HEK293 (cell line): ENCODE measurements around the gene DDAH1.
A peak's percentile ranks its signal among the peaks of the same experiment; 100 is the strongest.

Source experiments
- CTCF ChIA-PET: fragments of 350-600 bp; formaldehyde crosslinking; extraction: SDS; loops from one replicate; lab custom pipeline; 2021; ENCODE audit warnings: antibody characterized with exemption; lab: Yijun Ruan, JAX
- POLR2A ChIA-PET: fragments of 300-600 bp; formaldehyde crosslinking; extraction: SDS; loops from one replicate; lab custom pipeline; 2020; ENCODE audit warnings: antibody characterized with exemption, inconsistent platforms; lab: Yijun Ruan, JAX
- H3K27ac ChIP-seq: fragments of 200-500 bp; sonication (Bioruptor generic); 2 replicates; pipeline ENCODE4 v1.5.1; 2014; ENCODE audit warnings: low read depth, low read length, control low read depth, inconsistent platforms; ENCODE audit errors: extremely low read depth
- H3K36me3 ChIP-seq, 2 experiments: fragments of 200-500 bp in 1 of 2; sonication (Bioruptor generic) in 1 of 2; 1 replicate in 1 of 2; 2 replicates in 1 of 2; pipeline ENCODE4 v1.5.1; 2014 to 2017; ENCODE audit warnings: inconsistent platforms in 2 of 2, low read length in 2 of 2; ENCODE audit not compliant: control insufficient read depth in 2 of 2, insufficient read depth in 1 of 2
- H3K4me1 ChIP-seq: fragments of 200-500 bp; sonication (Bioruptor generic); 2 replicates; pipeline ENCODE4 v1.5.1; 2014; ENCODE audit warnings: mild to moderate bottlenecking, low read length, inconsistent platforms; ENCODE audit not compliant: control insufficient read depth, insufficient read depth
- H3K4me3 ChIP-seq: 2 replicates; pipeline ENCODE4 v1.5.1; 2011; ENCODE audit warnings: low read depth, mild to moderate bottlenecking, control low read depth, low read length, moderate library complexity
- H3K9me3 ChIP-seq: fragments of 200-500 bp; sonication (Bioruptor generic); 2 replicates; pipeline ENCODE4 v1.5.1; 2014; ENCODE audit warnings: low read depth, low read length, inconsistent platforms; ENCODE audit not compliant: control insufficient read depth, insufficient read depth
- GLIS1 ChIP-seq: fragments of 450-650 bp; formaldehyde crosslinking; IDR thresholded peaks from 2 replicates; pipeline ENCODE4 v1.5.1; 2016; ENCODE audit warnings: missing biosample characterization, missing genetic modification characterization
- KLF10 ChIP-seq: fragments of 450-650 bp; IDR thresholded peaks from 2 replicates; pipeline ENCODE4 v1.5.1; 2018; ENCODE audit warnings: missing biosample characterization, mild to moderate bottlenecking, missing genetic modification characterization
- SCRT1 ChIP-seq: fragments of 450-650 bp; formaldehyde crosslinking; IDR thresholded peaks from 2 replicates; pipeline ENCODE4 v1.5.1; 2016; ENCODE audit warnings: missing biosample characterization, missing genetic modification characterization, borderline replicate concordance
- YY1 ChIP-seq: fragments of 450-650 bp; formaldehyde crosslinking; IDR thresholded peaks from 2 replicates; pipeline ENCODE4 v1.5.1; 2018; ENCODE audit warnings: missing biosample characterization, missing genetic modification characterization
- ZNF114 ChIP-seq: fragments of 450-650 bp; formaldehyde crosslinking; IDR thresholded peaks from 2 replicates; pipeline ENCODE4 v1.5.0; 2017; ENCODE audit warnings: missing biosample characterization, missing genetic modification characterization
- ZNF140 ChIP-seq: fragments of 450-650 bp; formaldehyde crosslinking; IDR thresholded peaks from 2 replicates; pipeline ENCODE4 v1.5.1; 2016; ENCODE audit warnings: missing biosample characterization, missing genetic modification characterization
- ZNF146 ChIP-seq: fragments of 450-650 bp; formaldehyde crosslinking; IDR thresholded peaks from 2 replicates; pipeline ENCODE4 v1.5.1; 2016; ENCODE audit warnings: missing biosample characterization, missing genetic modification characterization
- ZNF155 ChIP-seq: fragments of 450-650 bp; formaldehyde crosslinking; IDR thresholded peaks from 2 replicates; pipeline ENCODE4 v1.5.1; 2016; ENCODE audit warnings: missing biosample characterization, missing genetic modification characterization
- ZNF157 ChIP-seq: fragments of 450-650 bp; formaldehyde crosslinking; IDR thresholded peaks from 2 replicates; pipeline ENCODE4 v1.5.1; 2016; ENCODE audit warnings: missing biosample characterization, missing genetic modification characterization
- ZNF169 ChIP-seq: fragments of 450-650 bp; formaldehyde crosslinking; IDR thresholded peaks from 2 replicates; pipeline ENCODE4 v1.5.1; 2016; ENCODE audit warnings: missing biosample characterization, missing genetic modification characterization
- ZNF433 ChIP-seq: fragments of 450-650 bp; formaldehyde crosslinking; IDR thresholded peaks from 2 replicates; pipeline ENCODE4 v1.5.1; 2016; ENCODE audit warnings: missing biosample characterization, missing genetic modification characterization, low read depth
- ZNF629 ChIP-seq: fragments of 450-650 bp; formaldehyde crosslinking; IDR thresholded peaks from 2 replicates; pipeline ENCODE4 v1.5.1; 2017; ENCODE audit warnings: missing biosample characterization, missing genetic modification characterization
- ZNF747 ChIP-seq: fragments of 450-650 bp; formaldehyde crosslinking; IDR thresholded peaks from 2 replicates; pipeline ENCODE4 v1.5.1; 2016; ENCODE audit warnings: missing biosample characterization, missing genetic modification characterization
- TF ChIP-seq, protein P1 (sequence below): fragments of 450-650 bp; formaldehyde crosslinking; IDR thresholded peaks from 2 replicates; pipeline ENCODE4; 2016; ENCODE audit warnings: missing biosample characterization, missing genetic modification characterization
- TF ChIP-seq, protein P2 (sequence below): IDR thresholded peaks from 2 replicates; pipeline ENCODE4 v1.6.1; 2011; ENCODE audit warnings: mild to moderate bottlenecking, low read depth, low read length, borderline replicate concordance
- TF ChIP-seq, protein P3 (sequence below): fragments of 450-650 bp; formaldehyde crosslinking; IDR thresholded peaks from 2 replicates; pipeline ENCODE4 v1.5.1; 2016; ENCODE audit warnings: missing biosample characterization, missing genetic modification characterization

DDAH1 gene

DNA sequence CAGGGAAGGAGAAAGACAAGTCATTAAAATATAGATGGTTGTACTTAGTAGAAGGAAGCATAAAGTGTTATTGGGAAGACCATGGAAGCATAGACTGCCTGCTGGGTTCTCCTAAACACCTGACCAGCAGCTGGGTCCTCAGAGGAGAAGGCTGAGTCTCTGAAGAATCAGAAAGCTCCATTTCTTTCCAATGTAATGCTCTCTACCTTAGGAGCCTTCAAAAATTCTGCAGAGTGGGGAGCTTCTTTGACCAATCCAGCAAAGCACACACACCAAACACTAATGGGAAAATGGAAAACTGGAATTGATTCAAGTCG lies 167.5 kb downstream of the DDAH1 start:
- Histone ChIP-seq H3K27ac (peak overlapping the region; percentile 76), H3K4me1 (peaks cover 18% of the 10 kb centered on the region), H3K9me3 (no peaks in the 10 kb centered on the region), H3K36me3 (no peaks in the 10 kb centered on the region), H3K4me3 (no peak overlapping the region)
- ChIA-PET CTCF (interaction anchor here (0.5 to 3.1 kb wide), 8 partner anchors 11 to 1412 kb away, joined by 3 to 16 read pairs (median 3); partner anchors contain the start of gene C1orf52), POLR2A (interaction anchor here (1.3 to 2.0 kb wide), 3 partner anchors 21 to 283 kb away, joined by 5 to 19 read pairs (median 12); partner anchors contain the start of genes BCL10, C1orf52 and CCN1)
- TF ChIP-seq ZNF747 (no peak), ZNF146 (no peak), ZNF433 (tag by site-specific recombination) (no peak), ZNF140 (tag by site-specific recombination) (no peak), ZNF157 (tag by site-specific recombination) (no peak)
- TF ChIP-seq, protein P1, sequence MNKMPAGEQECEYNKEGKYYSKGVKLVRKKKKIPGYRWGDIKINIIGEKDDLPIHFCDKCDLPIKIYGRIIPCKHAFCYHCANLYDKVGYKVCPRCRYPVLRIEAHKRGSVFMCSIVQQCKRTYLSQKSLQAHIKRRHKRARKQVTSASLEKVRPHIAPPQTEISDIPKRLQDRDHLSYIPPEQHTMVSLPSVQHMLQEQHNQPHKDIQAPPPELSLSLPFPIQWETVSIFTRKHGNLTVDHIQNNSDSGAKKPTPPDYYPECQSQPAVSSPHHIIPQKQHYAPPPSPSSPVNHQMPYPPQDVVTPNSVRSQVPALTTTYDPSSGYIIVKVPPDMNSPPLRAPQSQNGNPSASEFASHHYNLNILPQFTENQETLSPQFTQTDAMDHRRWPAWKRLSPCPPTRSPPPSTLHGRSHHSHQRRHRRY (tag by site-specific recombination) = no peak
- TF ChIP-seq, protein P2, sequence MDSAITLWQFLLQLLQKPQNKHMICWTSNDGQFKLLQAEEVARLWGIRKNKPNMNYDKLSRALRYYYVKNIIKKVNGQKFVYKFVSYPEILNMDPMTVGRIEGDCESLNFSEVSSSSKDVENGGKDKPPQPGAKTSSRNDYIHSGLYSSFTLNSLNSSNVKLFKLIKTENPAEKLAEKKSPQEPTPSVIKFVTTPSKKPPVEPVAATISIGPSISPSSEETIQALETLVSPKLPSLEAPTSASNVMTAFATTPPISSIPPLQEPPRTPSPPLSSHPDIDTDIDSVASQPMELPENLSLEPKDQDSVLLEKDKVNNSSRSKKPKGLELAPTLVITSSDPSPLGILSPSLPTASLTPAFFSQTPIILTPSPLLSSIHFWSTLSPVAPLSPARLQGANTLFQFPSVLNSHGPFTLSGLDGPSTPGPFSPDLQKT = no peak

DNA sequence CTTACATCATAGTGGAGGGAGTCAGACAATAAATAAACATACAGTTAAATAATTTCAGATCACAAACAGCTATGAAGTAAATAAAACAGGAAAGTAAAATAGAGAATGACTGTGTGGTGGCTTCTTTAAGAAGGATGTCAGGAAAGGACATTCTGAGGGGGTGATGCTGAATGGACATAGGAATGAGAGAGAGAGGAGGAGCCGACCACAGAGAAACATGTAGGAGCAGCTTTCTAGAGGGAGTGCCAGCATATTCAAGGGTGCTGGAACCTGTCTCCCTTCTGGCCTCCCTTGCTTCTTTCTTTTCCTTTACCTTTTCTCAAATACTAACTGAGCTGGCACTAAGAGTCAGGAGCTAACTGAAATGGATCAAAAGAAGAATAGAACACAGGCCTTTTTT lies 168.0 kb downstream of the DDAH1 start:
- Histone ChIP-seq H3K4me3 (no peak overlapping the region), H3K27ac (peak overlapping the region; percentile 76), H3K4me1 (peaks cover 18% of the 10 kb centered on the region), H3K36me3 (no peaks in the 10 kb centered on the region), H3K9me3 (no peaks in the 10 kb centered on the region)
- POLR2A ChIA-PET = interaction anchor here (0.7 to 2.0 kb wide), 4 partner anchors 20 to 1411 kb away, joined by 4 to 19 read pairs (median 8); partner anchors contain the start of genes BCL10, C1orf52 and CCN1
- TF ChIP-seq SCRT1 = no peak
- no peak for TF ChIP-seq ZNF169
- 0 out of 2 replicates have a peak, but pooled peaks have one; percentile 13 for TF ChIP-seq ZNF629 (tag by site-specific recombination)
- CTCF ChIA-PET = interaction anchor here (0.5 to 3.1 kb wide), 9 partner anchors 12 to 1412 kb away, joined by 3 to 16 read pairs (median 3); partner anchors contain the start of gene C1orf52

DNA sequence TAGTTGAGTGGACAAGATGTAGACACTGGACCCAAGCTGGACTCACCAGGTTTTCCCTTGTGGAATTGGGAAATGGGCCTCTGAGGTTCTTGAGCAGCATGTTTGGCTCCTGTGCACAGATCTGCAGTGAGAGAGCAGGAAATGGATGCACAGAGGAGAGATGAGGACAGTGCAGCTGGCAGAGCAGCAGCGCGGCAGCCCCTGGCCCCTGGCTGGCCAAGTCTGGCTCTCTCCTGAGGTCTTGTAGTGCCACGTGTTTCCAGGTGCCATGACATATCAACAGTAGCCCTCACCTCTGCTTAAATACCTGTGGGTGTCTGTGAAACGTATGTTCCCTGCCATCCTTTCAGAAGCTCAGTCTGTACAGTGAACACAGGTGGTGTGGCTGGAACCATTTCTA lies 169.3 kb downstream of the DDAH1 start:
- no peak overlapping the region for H3K4me3 ChIP-seq
- no peak overlapping the region for H3K27ac ChIP-seq
- CTCF ChIA-PET = no interaction called here
- TF ChIP-seq, protein P3, sequence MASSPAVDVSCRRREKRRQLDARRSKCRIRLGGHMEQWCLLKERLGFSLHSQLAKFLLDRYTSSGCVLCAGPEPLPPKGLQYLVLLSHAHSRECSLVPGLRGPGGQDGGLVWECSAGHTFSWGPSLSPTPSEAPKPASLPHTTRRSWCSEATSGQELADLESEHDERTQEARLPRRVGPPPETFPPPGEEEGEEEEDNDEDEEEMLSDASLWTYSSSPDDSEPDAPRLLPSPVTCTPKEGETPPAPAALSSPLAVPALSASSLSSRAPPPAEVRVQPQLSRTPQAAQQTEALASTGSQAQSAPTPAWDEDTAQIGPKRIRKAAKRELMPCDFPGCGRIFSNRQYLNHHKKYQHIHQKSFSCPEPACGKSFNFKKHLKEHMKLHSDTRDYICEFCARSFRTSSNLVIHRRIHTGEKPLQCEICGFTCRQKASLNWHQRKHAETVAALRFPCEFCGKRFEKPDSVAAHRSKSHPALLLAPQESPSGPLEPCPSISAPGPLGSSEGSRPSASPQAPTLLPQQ = no peak
- no peak for TF ChIP-seq ZNF155 (tag by site-specific recombination)
- no peak for TF ChIP-seq YY1 (tag by site-specific recombination)
- peaks cover 18% of the 10 kb centered on the region for H3K4me1 ChIP-seq
- POLR2A ChIA-PET = interaction anchor here (0.5 kb wide), 1 partner anchor 152 kb away, joined by 3 read pairs; no protein-coding TSS in a partner anchor
- no peaks in the 10 kb centered on the region for H3K9me3 ChIP-seq
- no peaks in the 10 kb centered on the region for H3K36me3 ChIP-seq

DNA sequence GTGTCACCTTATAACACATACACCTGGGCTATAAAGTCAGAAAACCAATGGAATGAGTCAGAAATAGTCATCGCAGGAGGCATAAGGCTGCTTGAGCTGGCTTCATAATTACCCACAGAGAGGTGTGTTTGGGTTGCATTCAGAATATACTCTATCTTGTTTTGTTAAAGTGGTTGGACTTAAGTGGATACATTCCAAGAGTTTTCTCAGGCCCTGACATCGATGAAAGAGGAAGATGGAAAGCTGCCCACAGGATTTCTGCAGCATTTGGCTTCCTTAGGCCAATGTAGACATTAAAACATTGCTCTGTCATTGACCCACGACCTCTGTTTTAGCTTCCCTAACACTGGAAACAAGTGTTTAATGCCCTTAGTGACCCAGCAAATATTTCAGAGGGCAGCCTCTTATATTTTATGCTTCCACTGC lies 169.9 kb downstream of the DDAH1 start:
- Histone ChIP-seq H3K36me3 (no peaks in the 10 kb centered on the region), H3K9me3 (no peaks in the 10 kb centered on the region), H3K4me3 (no peak overlapping the region), H3K27ac (no peak overlapping the region), H3K4me1 (peaks cover 18% of the 10 kb centered on the region)
- TF ChIP-seq GLIS1 (tag by site-specific recombination) (0 out of 2 replicates have a peak, but pooled peaks have one; percentile 12), ZNF140 (tag by site-specific recombination) (no peak), KLF10 (0 out of 2 replicates have a peak, but pooled peaks have one; percentile 14), ZNF114 (tag by site-specific recombination) (no peak)
- POLR2A ChIA-PET = interaction anchor here (0.5 kb wide), 1 partner anchor 151 kb away, joined by 3 read pairs; no protein-coding TSS in a partner anchor
- CTCF ChIA-PET = interaction anchor here (1.1 kb wide), 1 partner anchor 13 kb away, joined by 4 read pairs; no protein-coding TSS in a partner anchor
